CD4-positive, alpha-beta T cell treated with Interleukin-2 at 100 ng/mL for 4 hours (primary cell): ENCODE measurements around the gene VCP.

ENCODE experiments used
- DNase-seq: peaks from one replicate; pipeline ENCODE4 v3.0.0-alpha.2; 2020; ENCODE audit warnings: low spot score

VCP gene

GRCh38 chr9:35103660-35104191 lies 31.3 kb upstream of the VCP start:
- DNase-seq: no peak

GRCh38 chr9:35102769-35103659 lies 30.6 kb upstream of the VCP start, which contains the start of gene STOML2:
Gene STOML2, minus strand, starts transcription at chr9:35103131. Its CDS starts 37 bp downstream, at chr9:35103094.
- DNase-seq: peak; percentile 95

- DNase-seq: no peak
Measured at GRCh38 chr9:35102465-35102768, 30.0 kb upstream of the VCP start.

- DNase-seq: no peak
Measured at GRCh38 chr9:35097573-35097972, 25.1 kb upstream of the VCP start.

GRCh38 chr9:35096035-35096849 lies 23.8 kb upstream of the VCP start, which contains the start of gene PIGO:
Gene PIGO, minus strand, starts transcription at chr9:35096591. Its CDS starts 1,026 bp downstream, at chr9:35095565.
- DNase-seq: peak; percentile 91

- DNase-seq: no peak
Measured at GRCh38 chr9:35091536-35091935, 19.1 kb upstream of the VCP start.

GRCh38 chr9:35089434-35089833 lies 17.0 kb upstream of the VCP start:
- no peak for DNase-seq

GRCh38 chr9:35085078-35085477 lies 12.7 kb upstream of the VCP start:
- no peak for DNase-seq

GRCh38 chr9:35079426-35080341 lies 7.3 kb upstream of the VCP start, which contains the start of gene FANCG:
Gene FANCG, minus strand, starts transcription at chr9:35079942. Its CDS starts 418 bp downstream, at chr9:35079524.
- DNase-seq: peak; percentile 80

GRCh38 chr9:35079041-35079425 lies 6.6 kb upstream of the VCP start:
- no peak for DNase-seq

GRCh38 chr9:35078066-35078465 lies 5.6 kb upstream of the VCP start:
- no peak for DNase-seq

- no peak for DNase-seq
Measured at GRCh38 chr9:35076848-35077247, 4.4 kb upstream of the VCP start.

- no peak for DNase-seq
Measured at GRCh38 chr9:35075358-35075757, 2.9 kb upstream of the VCP start.

GRCh38 chr9:35074791-35075190 lies 2.4 kb upstream of the VCP start:
- DNase-seq: no peak

GRCh38 chr9:35074141-35074540 lies 1.7 kb upstream of the VCP start:
- DNase-seq: no peak

- no peak for DNase-seq
Measured at GRCh38 chr9:35073279-35073612, 821 bp upstream of the VCP start.

GRCh38 chr9:35071814-35072460 lies 488 bp downstream of the VCP start:
- DNase-seq: peak; percentile 66

- DNase-seq: peak; percentile 55
Measured at GRCh38 chr9:35070823-35071813, 1.3 kb downstream of the VCP start.

GRCh38 chr9:35069020-35069419 lies 3.4 kb downstream of the VCP start:
- no peak for DNase-seq

GRCh38 chr9:35067056-35067455 lies 5.4 kb downstream of the VCP start:
- DNase-seq: no peak
